HEK293T (cell line): ENCODE measurements around the gene G0S2.

Experiments
- CTCF ChIA-PET: fragments of 350-600 bp; formaldehyde crosslinking; extraction: SDS; loops from one replicate; lab custom pipeline; 2021; ENCODE audit warnings: antibody characterized with exemption, inconsistent platforms; lab: Yijun Ruan, JAX
- POLR2A ChIA-PET: fragments of 350-600 bp; formaldehyde crosslinking; extraction: SDS; loops from one replicate; lab custom pipeline; 2020; ENCODE audit warnings: antibody characterized with exemption, inconsistent platforms; lab: Yijun Ruan, JAX
- DNase-seq: peaks from one replicate; pipeline ENCODE4 v3.0.0; 2012; ENCODE audit warnings: mixed read lengths; ENCODE audit errors: extremely low spot score
- ARNT ChIP-seq: fragments of 450-650 bp; IDR thresholded peaks from 2 replicates; pipeline ENCODE4 v1.6.1; 2017; ENCODE audit warnings: mild to moderate bottlenecking
- BHLHE40 ChIP-seq: fragments of 450-650 bp; IDR thresholded peaks from 2 replicates; pipeline ENCODE4 v1.6.1; 2016; ENCODE audit warnings: mild to moderate bottlenecking, moderate library complexity, borderline replicate concordance
- CTBP1 ChIP-seq: fragments of 450-650 bp; IDR thresholded peaks from 2 replicates; pipeline ENCODE4 v1.6.1; 2016; ENCODE audit warnings: borderline replicate concordance
- ELF4 ChIP-seq: fragments of 450-650 bp; IDR thresholded peaks from 2 replicates; pipeline ENCODE4 v1.6.1; 2017; ENCODE audit warnings: antibody characterized with exemption
- FOXA1 ChIP-seq: fragments of 450-650 bp; IDR thresholded peaks from 2 replicates; pipeline ENCODE4 v1.6.1; 2016; ENCODE audit warnings: mild to moderate bottlenecking
- FOXK2 ChIP-seq: fragments of 450-650 bp; IDR thresholded peaks from 2 replicates; pipeline ENCODE4 v1.6.1; 2016; ENCODE audit warnings: mild to moderate bottlenecking
- FOXM1 ChIP-seq: fragments of 450-650 bp; IDR thresholded peaks from 2 replicates; pipeline ENCODE4 v1.6.1; 2017; ENCODE audit warnings: mild to moderate bottlenecking, borderline replicate concordance
- HDGF ChIP-seq: fragments of 450-650 bp; IDR thresholded peaks from 2 replicates; pipeline ENCODE4 v1.6.1; 2017; ENCODE audit warnings: antibody characterized with exemption, borderline replicate concordance
- L3MBTL2 ChIP-seq: fragments of 450-650 bp; conservative IDR thresholded peaks from 2 replicates; pipeline ENCODE4 v1.6.1; 2016; ENCODE audit warnings: mild to moderate bottlenecking
- LEF1 ChIP-seq: fragments of 450-650 bp; IDR thresholded peaks from 2 replicates; pipeline ENCODE4 v1.6.1; 2017; ENCODE audit warnings: mild to moderate bottlenecking, borderline replicate concordance
- NFRKB ChIP-seq: fragments of 450-650 bp; IDR thresholded peaks from 2 replicates; pipeline ENCODE4 v1.6.1; 2016; ENCODE audit warnings: mild to moderate bottlenecking, moderate library complexity
- SP1 ChIP-seq: fragments of 450-650 bp; IDR thresholded peaks from 2 replicates; pipeline ENCODE4 v1.6.1; 2017
- SUZ12 ChIP-seq: fragments of 450-650 bp; IDR thresholded peaks from 2 replicates; pipeline ENCODE4 v1.6.1; 2016; ENCODE audit warnings: mild to moderate bottlenecking
- TARDBP ChIP-seq: fragments of 450-650 bp; IDR thresholded peaks from 2 replicates; pipeline ENCODE4 v1.6.1; 2016
- ZNF384 ChIP-seq: fragments of 450-650 bp; IDR thresholded peaks from 2 replicates; pipeline ENCODE4 v1.6.1; 2016
- TF ChIP-seq, protein P1 (sequence below): fragments of 450-650 bp; IDR thresholded peaks from 2 replicates; pipeline ENCODE4 v1.6.1; 2016

The G0S2 gene

DNA sequence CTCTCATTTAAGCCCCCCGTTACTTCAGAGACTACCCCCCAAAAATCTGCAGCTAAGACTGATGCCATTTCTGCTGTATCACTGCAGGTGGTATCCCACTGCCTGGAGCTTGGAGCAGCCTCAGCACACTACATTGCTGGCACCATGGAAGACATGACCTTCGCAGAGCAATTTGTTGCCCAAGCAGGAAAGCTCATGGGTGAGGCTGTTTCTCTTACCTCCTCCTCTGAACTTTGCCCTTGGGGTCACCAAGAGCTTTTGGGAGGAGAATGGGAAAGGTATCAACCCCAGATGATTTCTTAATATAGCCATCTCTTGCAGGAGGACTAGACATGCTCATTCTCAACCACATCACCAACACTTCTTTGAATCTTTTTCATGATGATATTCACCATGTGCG lies 31.4 kb downstream of the G0S2 start:
- DNase-seq: no peak
- ChIA-PET CTCF (no interaction called here), POLR2A (interaction anchor here (0.9 kb wide), 1 partner anchor 78 kb away, joined by 3 read pairs; the partner anchor contains the start of gene C1orf74)
- no peak for TF ChIP-seq HDGF
- TF ChIP-seq NFRKB: no peak
- no peak for TF ChIP-seq BHLHE40
- TF ChIP-seq SUZ12: no peak
- TF ChIP-seq CTBP1: no peak
- TF ChIP-seq LEF1: no peak

DNA sequence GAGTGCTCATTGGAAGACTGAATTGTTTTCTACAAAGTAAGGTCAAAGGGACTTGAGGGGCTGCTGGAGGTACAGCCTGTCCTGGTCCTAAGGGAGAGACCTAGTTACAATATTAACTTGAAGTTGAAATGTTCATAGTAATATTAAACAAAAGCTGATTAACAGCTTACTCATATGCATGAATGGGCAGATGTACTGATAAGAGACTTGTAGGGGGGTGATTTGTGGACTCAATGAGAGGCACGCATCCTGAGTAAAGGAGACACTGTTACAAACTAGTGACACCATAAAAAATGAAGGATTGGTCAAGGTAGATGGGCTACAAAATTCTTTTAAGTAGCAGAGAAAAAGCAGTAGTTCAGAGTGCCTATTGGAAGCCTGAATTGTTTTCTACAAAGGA lies 32.1 kb downstream of the G0S2 start:
- ChIA-PET POLR2A (no interaction called here), CTCF (no interaction called here)
- TF ChIP-seq, protein P1, sequence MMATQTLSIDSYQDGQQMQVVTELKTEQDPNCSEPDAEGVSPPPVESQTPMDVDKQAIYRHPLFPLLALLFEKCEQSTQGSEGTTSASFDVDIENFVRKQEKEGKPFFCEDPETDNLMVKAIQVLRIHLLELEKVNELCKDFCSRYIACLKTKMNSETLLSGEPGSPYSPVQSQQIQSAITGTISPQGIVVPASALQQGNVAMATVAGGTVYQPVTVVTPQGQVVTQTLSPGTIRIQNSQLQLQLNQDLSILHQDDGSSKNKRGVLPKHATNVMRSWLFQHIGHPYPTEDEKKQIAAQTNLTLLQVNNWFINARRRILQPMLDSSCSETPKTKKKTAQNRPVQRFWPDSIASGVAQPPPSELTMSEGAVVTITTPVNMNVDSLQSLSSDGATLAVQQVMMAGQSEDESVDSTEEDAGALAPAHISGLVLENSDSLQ: no peak
- TF ChIP-seq ARNT (no peak), NFRKB (no peak), ZNF384 (no peak), FOXK2 (no peak), FOXA1 (no peak), CTBP1 (no peak), BHLHE40 (no peak), ELF4 (no peak), HDGF (no peak), LEF1 (no peak), SP1 (no peak), SUZ12 (no peak), TARDBP (no peak), L3MBTL2 (no peak), FOXM1 (no peak)
- no peak for DNase-seq

DNA sequence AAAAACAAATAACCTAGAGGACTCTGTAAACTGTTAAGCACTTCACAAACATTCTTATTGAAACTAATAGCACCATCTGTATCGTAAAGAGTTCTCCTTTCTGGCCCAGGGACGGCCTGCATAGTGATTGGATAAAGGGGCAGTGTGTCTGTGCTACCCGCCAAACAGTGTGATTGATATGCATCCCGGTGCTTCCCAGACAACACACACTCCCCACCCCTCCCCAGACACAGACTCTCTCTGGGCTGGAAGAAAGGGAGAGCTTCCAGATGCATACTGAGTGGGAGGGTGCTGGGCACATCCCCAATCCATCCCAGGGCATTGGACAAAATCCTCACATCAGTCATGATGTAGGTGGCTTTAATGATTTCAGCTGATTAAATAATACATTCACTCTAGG lies 33.1 kb downstream of the G0S2 start:
- CTCF ChIA-PET: no interaction called here
- POLR2A ChIA-PET: no interaction called here
- DNase-seq: no peak
- TF ChIP-seq NFRKB: no peak
- no peak for TF ChIP-seq CTBP1
- no peak for TF ChIP-seq TARDBP
- no peak for TF ChIP-seq ZNF384
- TF ChIP-seq FOXK2: no peak
- no peak for TF ChIP-seq FOXA1
- no peak for TF ChIP-seq LEF1
- TF ChIP-seq ARNT: no peak
- TF ChIP-seq FOXM1: no peak
- no peak for TF ChIP-seq SUZ12
- no peak for TF ChIP-seq SP1
- TF ChIP-seq L3MBTL2: no peak
- TF ChIP-seq, protein P1: no peak
- TF ChIP-seq ELF4: no peak
- no peak for TF ChIP-seq BHLHE40
- no peak for TF ChIP-seq HDGF

DNA sequence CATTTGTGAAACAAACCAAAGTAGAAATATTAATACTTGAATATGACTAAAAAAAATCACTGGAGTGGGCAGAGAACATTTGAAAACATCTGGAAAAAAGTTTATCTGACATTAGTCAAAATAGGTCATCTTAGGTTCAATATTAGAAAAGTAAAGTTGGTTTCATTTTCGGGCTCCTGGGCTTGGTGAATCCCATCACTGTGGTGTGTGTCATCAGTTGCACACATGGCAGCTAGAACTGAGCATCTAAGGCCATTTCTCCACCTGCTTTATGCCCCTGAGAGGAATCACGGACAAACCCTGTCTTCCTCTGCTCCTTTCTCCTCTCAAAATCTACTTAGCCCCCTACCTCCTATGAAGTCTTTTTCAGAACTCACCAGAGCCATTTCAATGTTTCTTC lies 34.9 kb downstream of the G0S2 start:
- DNase-seq: no peak
- TF ChIP-seq ELF4 (no peak), NFRKB (no peak), SUZ12 (no peak), CTBP1 (no peak), SP1 (no peak), TARDBP (no peak), FOXA1 (no peak), FOXK2 (no peak), ZNF384 (no peak), LEF1 (no peak), BHLHE40 (no peak), ARNT (no peak)
- TF ChIP-seq, protein P1: no peak
- ChIA-PET POLR2A (no interaction called here), CTCF (no interaction called here)

DNA sequence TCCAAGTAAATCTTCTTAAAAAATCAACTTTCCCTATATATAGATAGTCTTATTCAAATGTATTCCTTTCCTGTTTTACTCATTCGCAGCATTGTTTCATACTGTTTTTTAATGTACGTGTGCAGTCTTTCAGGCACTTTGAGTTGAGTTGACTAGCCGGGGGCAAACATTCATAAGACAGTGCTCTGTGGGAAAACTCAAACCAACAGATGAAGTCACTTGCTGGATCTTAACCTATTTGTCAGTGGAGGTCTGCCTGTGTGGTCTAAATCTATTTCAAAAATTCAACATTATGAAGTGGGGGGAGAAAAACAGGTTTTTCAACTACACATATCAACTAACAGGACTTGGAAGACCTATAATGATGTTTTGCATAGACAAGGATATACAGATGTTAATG lies 35.6 kb downstream of the G0S2 start:
- TF ChIP-seq SP1 (no peak), HDGF (no peak), SUZ12 (no peak), FOXK2 (no peak), TARDBP (no peak), ARNT (no peak), ELF4 (no peak), NFRKB (no peak), FOXM1 (no peak), ZNF384 (no peak), LEF1 (no peak), BHLHE40 (no peak), CTBP1 (no peak), FOXA1 (no peak), L3MBTL2 (no peak)
- TF ChIP-seq, protein P1: no peak
- ChIA-PET CTCF (no interaction called here), POLR2A (no interaction called here)
- no peak for DNase-seq

DNA sequence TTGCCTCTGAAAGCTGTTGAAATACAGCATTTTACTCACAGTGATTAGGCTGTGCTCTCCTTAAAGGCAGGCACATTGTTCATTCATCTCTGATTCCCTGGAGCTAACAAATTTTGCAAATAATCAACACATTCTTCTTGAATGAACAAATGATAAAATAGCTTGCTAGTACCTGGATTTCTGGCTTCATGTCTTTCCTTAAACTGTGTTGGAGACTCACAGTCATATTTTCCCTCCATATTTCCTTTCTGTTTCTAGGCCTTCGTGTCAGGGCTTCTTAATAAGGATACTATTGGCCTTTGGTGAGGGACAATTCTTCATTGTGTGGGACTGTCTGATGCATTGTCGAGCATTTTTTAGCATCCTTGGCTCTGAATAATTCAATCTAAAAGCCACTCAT lies 39.1 kb downstream of the G0S2 start:
- CTCF ChIA-PET: no interaction called here
- POLR2A ChIA-PET: no interaction called here
- DNase-seq: no peak
- TF ChIP-seq SUZ12 (no peak), BHLHE40 (no peak), FOXA1 (no peak), HDGF (no peak), ZNF384 (no peak), FOXM1 (no peak), LEF1 (no peak), ARNT (no peak), ELF4 (no peak), TARDBP (no peak), L3MBTL2 (no peak), NFRKB (no peak), SP1 (no peak), CTBP1 (no peak), FOXK2 (no peak)
- TF ChIP-seq, protein P1: no peak
